SK-N-SH (cell line): ENCODE results near the gene NR6A1. TPM values are rescaled to one million over a fixed set of nuclear protein-coding genes. Genes with fewer than 3 reads are reported as not detected.

Experiments used
- CTCF ChIA-PET: fragments of 300-600, 350-600 bp; formaldehyde crosslinking; extraction: SDS; loops from one replicate; lab custom pipeline; 2021; lab: Yijun Ruan, JAX
- POLR2A ChIA-PET: fragments of 350-600 bp; sonication (Branson Sonifier 250); formaldehyde crosslinking; extraction: SDS; loops from one replicate; lab custom pipeline; 2020; ENCODE audit warnings: antibody characterized with exemption, inconsistent platforms; lab: Yijun Ruan, JAX
- DNase-seq: peaks from one replicate; pipeline ENCODE4 v3.0.0; 2012
- H2AFZ ChIP-seq: fragments of 200-600 bp; sonication (generic); 2 replicates; pipeline ENCODE4 v1.8.1; 2016; ENCODE audit warnings: antibody characterized with exemption, mild to moderate bottlenecking, low read depth
- H3F3A ChIP-seq: fragments of 200-600 bp; sonication (generic); replicated peaks from 2 replicates; pipeline ENCODE3; 2016; ENCODE audit warnings: antibody characterized with exemption, mild to moderate bottlenecking; ENCODE audit not compliant: insufficient read depth
- H3K27ac ChIP-seq, 2 experiments: fragments of 200-500 bp in 1 of 2; fragments of 200-600 bp in 1 of 2; sonication (Bioruptor generic) in 1 of 2; sonication (generic), shearing (Covaris generic) in 1 of 2; 2 replicates each; pipeline versions ENCODE4 v1.5.1 to v1.6.1; 2014 to 2016; ENCODE audit warnings: low read depth in 2 of 2, inconsistent platforms in 1 of 2, low read length in 1 of 2, mild to moderate bottlenecking in 1 of 2, mixed read lengths in 1 of 2
- H3K27me3 ChIP-seq: fragments of 200-600 bp; sonication (generic), shearing (Covaris generic); 2 replicates; pipeline ENCODE4 v1.6.1; 2016; ENCODE audit warnings: mixed run types; ENCODE audit not compliant: insufficient read depth
- H3K36me3 ChIP-seq, 2 experiments: fragments of 200-500 bp in 1 of 2; fragments of 200-600 bp in 1 of 2; sonication (Bioruptor generic) in 1 of 2; sonication (generic) in 1 of 2; replicated peaks in 1 of 2; 2 replicates each; pipeline versions ENCODE3 to v1.5.1; 2014 to 2016; ENCODE audit warnings: low read length in 1 of 2, mild to moderate bottlenecking in 1 of 2; ENCODE audit not compliant: insufficient read depth in 2 of 2, control insufficient read depth in 1 of 2
- H3K4me1 ChIP-seq, 2 experiments: fragments of 200-500 bp in 1 of 2; fragments of 200-600 bp in 1 of 2; sonication (Bioruptor generic) in 1 of 2; sonication (generic), shearing (Covaris generic) in 1 of 2; 2 replicates each; pipeline versions ENCODE4 v1.5.1 to v1.6.1; 2014 to 2016; ENCODE audit warnings: low read depth in 1 of 2, low read length in 1 of 2, mixed run types in 1 of 2; ENCODE audit not compliant: insufficient read depth in 2 of 2, control insufficient read depth in 1 of 2
- H3K4me2 ChIP-seq: fragments of 200-600 bp; sonication (generic), shearing (Covaris generic); 2 replicates; pipeline ENCODE4 v1.6.1; 2017; ENCODE audit warnings: mixed run types
- H3K4me3 ChIP-seq, 2 experiments: fragments of 200-500 bp in 1 of 2; fragments of 200-600 bp in 1 of 2; sonication (Bioruptor generic) in 1 of 2; sonication (generic), shearing (Covaris generic) in 1 of 2; 2 replicates each; pipeline versions ENCODE4 v1.5.1 to v1.8.1; 2014 to 2016; ENCODE audit warnings: low read depth in 2 of 2, inconsistent platforms in 1 of 2, low read length in 1 of 2, mild to moderate bottlenecking in 1 of 2, mixed read lengths in 1 of 2, moderate library complexity in 1 of 2
- H3K79me2 ChIP-seq: fragments of 200-600 bp; sonication (generic); 2 replicates; pipeline ENCODE4 v1.8.1; 2017; ENCODE audit warnings: mild to moderate bottlenecking; ENCODE audit not compliant: insufficient read depth
- H3K9ac ChIP-seq: fragments of 200-600 bp; sonication (generic); 2 replicates; pipeline ENCODE4 v1.6.1; 2017; ENCODE audit warnings: mixed run types
- H3K9me2 ChIP-seq: fragments of 200-600 bp; sonication (generic); 2 replicates; pipeline ENCODE4 v1.6.1; 2017; ENCODE audit warnings: mixed run types
- H3K9me3 ChIP-seq: fragments of 200-600 bp; sonication (generic); 2 replicates; pipeline ENCODE4 v1.6.1; 2017; ENCODE audit warnings: mixed run types, mild to moderate bottlenecking, moderate library complexity
- H4K20me1 ChIP-seq: fragments of 200-600 bp; sonication (generic); 2 replicates; pipeline ENCODE4 v1.6.1; 2017; ENCODE audit warnings: mild to moderate bottlenecking, mixed run types; ENCODE audit not compliant: insufficient read depth
- CHD2 ChIP-seq: fragments of 150-350 bp; IDR thresholded peaks from 2 replicates; pipeline ENCODE4 v1.6.1; 2018; ENCODE audit warnings: low read length; ENCODE audit not compliant: partially characterized antibody
- EP300 ChIP-seq, 2 experiments: IDR thresholded peaks; 2 replicates each; pipeline versions ENCODE4 v1.4.0 to v1.6.1; 2012; ENCODE audit warnings: borderline replicate concordance in 1 of 2, low read depth in 1 of 2, low read length in 1 of 2
- FOXM1 ChIP-seq: IDR thresholded peaks from 2 replicates; pipeline ENCODE4 v1.4.0; 2012; ENCODE audit warnings: low read depth, mild to moderate bottlenecking
- GABPA ChIP-seq: IDR thresholded peaks from 2 replicates; pipeline ENCODE4 v1.4.0; 2012; ENCODE audit warnings: low read depth, mild to moderate bottlenecking
- GATA2 ChIP-seq: sonication (generic); formaldehyde crosslinking; IDR thresholded peaks from 2 replicates; pipeline ENCODE4 v1.5.0; 2020; ENCODE audit warnings: mild to moderate bottlenecking, missing genetic modification reagents
- MXI1 ChIP-seq: IDR thresholded peaks from 2 replicates; pipeline ENCODE4 v1.6.1; 2012; ENCODE audit warnings: mild to moderate bottlenecking, low read depth, low read length, improper control_type of control experiment
- NRF1 ChIP-seq: IDR thresholded peaks from 2 replicates; pipeline ENCODE4 v1.6.1; 2012; ENCODE audit warnings: low read depth, mild to moderate bottlenecking, low read length
- POLR2AphosphoS5 ChIP-seq: IDR thresholded peaks from 2 replicates; pipeline ENCODE4 v1.6.1; 2012; ENCODE audit warnings: low read depth, low read length
- RCOR1 ChIP-seq: fragments of 150-350 bp; IDR thresholded peaks from 2 replicates; pipeline ENCODE4 v1.6.1; 2017; ENCODE audit warnings: antibody characterized with exemption, low read length
- REST ChIP-seq: IDR thresholded peaks from 2 replicates; pipeline ENCODE4 v1.6.1; 2012; ENCODE audit warnings: mild to moderate bottlenecking, low read depth, low read length, moderate library complexity
- RXRA ChIP-seq: IDR thresholded peaks from 2 replicates; pipeline ENCODE4 v1.4.0; 2012; ENCODE audit warnings: low read depth, mild to moderate bottlenecking, borderline replicate concordance
- SMC3 ChIP-seq: IDR thresholded peaks from 2 replicates; pipeline ENCODE4 v1.6.1; 2012; ENCODE audit warnings: low read depth, low read length, improper control_type of control experiment
- TEAD4 ChIP-seq: IDR thresholded peaks from 2 replicates; pipeline ENCODE4 v1.4.0; 2012; ENCODE audit warnings: mild to moderate bottlenecking, borderline replicate concordance; ENCODE audit not compliant: insufficient read depth
- WGBS: methylation state at CpG from one replicate; pipeline ENCODE4 v1.1.6; 2017; ENCODE audit warnings: low lambda C conversion rate; 5-methylcytosine and 5-hydroxymethylcytosine counted together
- polyA plus RNA-seq, 3 experiments: library from polyadenylated mRNA; depleted of rRNA; stranded (reverse); fragments of >200 nt; gene quantifications; 2 replicates each; pipeline ENCODE4 v1.2.3, GENCODE V29; 2012
- TF ChIP-seq, protein P1 (sequence below): IDR thresholded peaks from 2 replicates; pipeline ENCODE4 v1.4.0; 2012; ENCODE audit warnings: low read depth, borderline replicate concordance
- TF ChIP-seq, protein P2 (sequence below): fragments of 150-350 bp; IDR thresholded peaks from 2 replicates; pipeline ENCODE4 v1.6.1; 2017; ENCODE audit warnings: antibody characterized with exemption, low read length, low read depth, borderline replicate concordance
- TF ChIP-seq, protein P3 (sequence below): IDR thresholded peaks from 2 replicates; pipeline ENCODE4 v1.4.0; 2012; ENCODE audit warnings: low read depth, borderline replicate concordance
- TF ChIP-seq, protein P4 (sequence below): fragments of 200-600 bp; sonication (generic); IDR thresholded peaks from 2 replicates; pipeline ENCODE4 v1.6.1; 2017; ENCODE audit warnings: antibody characterized with exemption, mild to moderate bottlenecking, moderate library complexity
- TF ChIP-seq, protein P5 (sequence below): IDR thresholded peaks from 2 replicates; pipeline ENCODE4 v1.4.0; 2012; ENCODE audit warnings: low read depth

The NR6A1 gene
- polyA plus RNA-seq, 1 of the 3 experiments (the other 2 are of a cell fraction), result 1.2 TPM

DNA sequence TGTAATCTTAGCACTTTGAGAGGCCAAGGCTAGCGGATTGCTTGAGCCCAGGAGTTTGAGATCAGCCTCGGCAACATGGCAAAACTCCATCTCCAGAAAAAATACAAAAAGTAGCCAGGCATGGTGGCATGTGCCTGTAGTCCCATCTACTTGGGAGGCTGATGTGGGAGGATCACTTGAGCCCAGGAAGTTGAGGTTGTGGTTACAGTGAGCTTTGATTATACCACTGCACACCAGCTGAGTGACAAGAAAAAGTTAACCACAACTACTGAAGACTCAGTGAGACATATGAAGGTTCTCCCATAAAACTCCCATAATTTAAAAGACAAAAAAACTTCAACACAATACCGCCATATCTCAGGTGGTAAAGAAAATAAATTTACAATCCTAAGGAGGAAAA is 98.0 kb downstream of the NR6A1 start:
- WGBS, result 86% methylated on average over 3 of the region's 3 CpGs
- H3K9me2 ChIP-seq, result no peaks in the 10 kb centered on the region; the same call in 1 of the 2 replicates
- CTCF ChIA-PET, result interaction anchor here (0.8 to 2.2 kb wide), 7 partner anchors 8 to 179 kb away, joined by 3 to 8 read pairs (median 4); no protein-coding TSS in a partner anchor
- H3K27ac ChIP-seq, result no peak overlapping the region
- peaks cover 4 to 26% of the 10 kb centered on the region in 2 experiments for H3K36me3 ChIP-seq
- H3K27me3 ChIP-seq, result no peaks in the 10 kb centered on the region
- H3F3A ChIP-seq, result peaks cover 4% of the 10 kb centered on the region
- no peak overlapping the region for H3K9ac ChIP-seq
- no peak overlapping the region for H3K4me2 ChIP-seq
- no peak overlapping the region for H3K4me3 ChIP-seq
- peaks cover 94% of the 10 kb centered on the region for H3K79me2 ChIP-seq
- no peak for TF ChIP-seq FOXM1
- TF ChIP-seq, protein P1, sequence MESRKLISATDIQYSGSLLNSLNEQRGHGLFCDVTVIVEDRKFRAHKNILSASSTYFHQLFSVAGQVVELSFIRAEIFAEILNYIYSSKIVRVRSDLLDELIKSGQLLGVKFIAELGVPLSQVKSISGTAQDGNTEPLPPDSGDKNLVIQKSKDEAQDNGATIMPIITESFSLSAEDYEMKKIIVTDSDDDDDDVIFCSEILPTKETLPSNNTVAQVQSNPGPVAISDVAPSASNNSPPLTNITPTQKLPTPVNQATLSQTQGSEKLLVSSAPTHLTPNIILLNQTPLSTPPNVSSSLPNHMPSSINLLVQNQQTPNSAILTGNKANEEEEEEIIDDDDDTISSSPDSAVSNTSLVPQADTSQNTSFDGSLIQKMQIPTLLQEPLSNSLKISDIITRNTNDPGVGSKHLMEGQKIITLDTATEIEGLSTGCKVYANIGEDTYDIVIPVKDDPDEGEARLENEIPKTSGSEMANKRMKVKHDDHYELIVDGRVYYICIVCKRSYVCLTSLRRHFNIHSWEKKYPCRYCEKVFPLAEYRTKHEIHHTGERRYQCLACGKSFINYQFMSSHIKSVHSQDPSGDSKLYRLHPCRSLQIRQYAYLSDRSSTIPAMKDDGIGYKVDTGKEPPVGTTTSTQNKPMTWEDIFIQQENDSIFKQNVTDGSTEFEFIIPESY, result no peak
- no peak for TF ChIP-seq EP300 (IDR thresholded peaks at IDR 0.05; ENCODE audit: borderline replicate concordance in 1 of 2, low read depth in 1 of 2, low read length in 1 of 2)
- no peak for TF ChIP-seq RCOR1
- TF ChIP-seq RXRA, result no peak
- TF ChIP-seq GATA2 (CRISPR knock-in tag), result no peak
- TF ChIP-seq TEAD4, result no peak
- TF ChIP-seq, protein P2, sequence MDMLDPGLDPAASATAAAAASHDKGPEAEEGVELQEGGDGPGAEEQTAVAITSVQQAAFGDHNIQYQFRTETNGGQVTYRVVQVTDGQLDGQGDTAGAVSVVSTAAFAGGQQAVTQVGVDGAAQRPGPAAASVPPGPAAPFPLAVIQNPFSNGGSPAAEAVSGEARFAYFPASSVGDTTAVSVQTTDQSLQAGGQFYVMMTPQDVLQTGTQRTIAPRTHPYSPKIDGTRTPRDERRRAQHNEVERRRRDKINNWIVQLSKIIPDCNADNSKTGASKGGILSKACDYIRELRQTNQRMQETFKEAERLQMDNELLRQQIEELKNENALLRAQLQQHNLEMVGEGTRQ, result no peak
- no peak for TF ChIP-seq MXI1
- TF ChIP-seq, protein P3, sequence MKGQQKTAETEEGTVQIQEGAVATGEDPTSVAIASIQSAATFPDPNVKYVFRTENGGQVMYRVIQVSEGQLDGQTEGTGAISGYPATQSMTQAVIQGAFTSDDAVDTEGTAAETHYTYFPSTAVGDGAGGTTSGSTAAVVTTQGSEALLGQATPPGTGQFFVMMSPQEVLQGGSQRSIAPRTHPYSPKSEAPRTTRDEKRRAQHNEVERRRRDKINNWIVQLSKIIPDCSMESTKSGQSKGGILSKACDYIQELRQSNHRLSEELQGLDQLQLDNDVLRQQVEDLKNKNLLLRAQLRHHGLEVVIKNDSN, result no peak
- no peak for TF ChIP-seq GABPA
- no peak for TF ChIP-seq REST
- no peak for TF ChIP-seq SMC3
- TF ChIP-seq, protein P4, sequence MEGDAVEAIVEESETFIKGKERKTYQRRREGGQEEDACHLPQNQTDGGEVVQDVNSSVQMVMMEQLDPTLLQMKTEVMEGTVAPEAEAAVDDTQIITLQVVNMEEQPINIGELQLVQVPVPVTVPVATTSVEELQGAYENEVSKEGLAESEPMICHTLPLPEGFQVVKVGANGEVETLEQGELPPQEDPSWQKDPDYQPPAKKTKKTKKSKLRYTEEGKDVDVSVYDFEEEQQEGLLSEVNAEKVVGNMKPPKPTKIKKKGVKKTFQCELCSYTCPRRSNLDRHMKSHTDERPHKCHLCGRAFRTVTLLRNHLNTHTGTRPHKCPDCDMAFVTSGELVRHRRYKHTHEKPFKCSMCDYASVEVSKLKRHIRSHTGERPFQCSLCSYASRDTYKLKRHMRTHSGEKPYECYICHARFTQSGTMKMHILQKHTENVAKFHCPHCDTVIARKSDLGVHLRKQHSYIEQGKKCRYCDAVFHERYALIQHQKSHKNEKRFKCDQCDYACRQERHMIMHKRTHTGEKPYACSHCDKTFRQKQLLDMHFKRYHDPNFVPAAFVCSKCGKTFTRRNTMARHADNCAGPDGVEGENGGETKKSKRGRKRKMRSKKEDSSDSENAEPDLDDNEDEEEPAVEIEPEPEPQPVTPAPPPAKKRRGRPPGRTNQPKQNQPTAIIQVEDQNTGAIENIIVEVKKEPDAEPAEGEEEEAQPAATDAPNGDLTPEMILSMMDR, result no peak
- TF ChIP-seq POLR2AphosphoS5, result no peak
- TF ChIP-seq, protein P5, sequence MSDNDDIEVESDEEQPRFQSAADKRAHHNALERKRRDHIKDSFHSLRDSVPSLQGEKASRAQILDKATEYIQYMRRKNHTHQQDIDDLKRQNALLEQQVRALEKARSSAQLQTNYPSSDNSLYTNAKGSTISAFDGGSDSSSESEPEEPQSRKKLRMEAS, result no peak
- TF ChIP-seq NRF1, result no peak
- TF ChIP-seq CHD2, result no peak
- H4K20me1 ChIP-seq, result peaks cover 25% of the 10 kb centered on the region
- H3K9me3 ChIP-seq, result no peaks in the 10 kb centered on the region
- DNase-seq, result no peak
- H3K4me1 ChIP-seq, result peaks cover 2 to 9% of the 10 kb centered on the region in 2 experiments; a peak in 3 of 4 replicates
- H2AFZ ChIP-seq, result no peak overlapping the region
- POLR2A ChIA-PET, result no interaction called here
